Bronchial epithelial cell (primary cell): ENCODE data around the gene HOXA3. TPM values are rescaled to one million over a fixed set of nuclear protein-coding genes. Genes with fewer than 3 reads are reported as not detected.

Experiments
- DNase-seq: peaks from one replicate; pipeline ENCODE4 v3.0.0-alpha.2; 2010; ENCODE audit warnings: low read depth
- FAIRE-seq: peaks from 2 replicates; lab custom pipeline; 2011; peaks lifted over from hg19 to GRCh38; lab: Jason Lieb, UNC
- H3K27me3 ChIP-seq: 2 replicates; pipeline ENCODE4 v1.5.1; 2011; ENCODE audit warnings: low read length; ENCODE audit not compliant: control insufficient read depth, insufficient read depth
- H3K36me3 ChIP-seq: 2 replicates; pipeline ENCODE4 v1.5.1; 2011; ENCODE audit warnings: low read length; ENCODE audit not compliant: control insufficient read depth, insufficient read depth
- H3K4me3 ChIP-seq: 2 replicates; pipeline ENCODE4 v1.5.1; 2011; ENCODE audit warnings: mild to moderate bottlenecking, low read depth, low read length, control low read depth
- total RNA-seq: library from RNA; depleted of rRNA; stranded (reverse); fragments of >200 nt; gene quantifications from 2 replicates; pipeline ENCODE4 v1.2.1, GENCODE V29; 2014
- TF ChIP-seq, protein P1 (sequence below): IDR thresholded peaks from 2 replicates; pipeline ENCODE4 v1.5.1; 2011; ENCODE audit warnings: mild to moderate bottlenecking, moderate library complexity, low read length, control low read depth, inconsistent platforms; ENCODE audit not compliant: insufficient read depth, severe bottlenecking

HOXA3 gene
- total RNA-seq, 1 donor from 2014 or later = not detected

DNA sequence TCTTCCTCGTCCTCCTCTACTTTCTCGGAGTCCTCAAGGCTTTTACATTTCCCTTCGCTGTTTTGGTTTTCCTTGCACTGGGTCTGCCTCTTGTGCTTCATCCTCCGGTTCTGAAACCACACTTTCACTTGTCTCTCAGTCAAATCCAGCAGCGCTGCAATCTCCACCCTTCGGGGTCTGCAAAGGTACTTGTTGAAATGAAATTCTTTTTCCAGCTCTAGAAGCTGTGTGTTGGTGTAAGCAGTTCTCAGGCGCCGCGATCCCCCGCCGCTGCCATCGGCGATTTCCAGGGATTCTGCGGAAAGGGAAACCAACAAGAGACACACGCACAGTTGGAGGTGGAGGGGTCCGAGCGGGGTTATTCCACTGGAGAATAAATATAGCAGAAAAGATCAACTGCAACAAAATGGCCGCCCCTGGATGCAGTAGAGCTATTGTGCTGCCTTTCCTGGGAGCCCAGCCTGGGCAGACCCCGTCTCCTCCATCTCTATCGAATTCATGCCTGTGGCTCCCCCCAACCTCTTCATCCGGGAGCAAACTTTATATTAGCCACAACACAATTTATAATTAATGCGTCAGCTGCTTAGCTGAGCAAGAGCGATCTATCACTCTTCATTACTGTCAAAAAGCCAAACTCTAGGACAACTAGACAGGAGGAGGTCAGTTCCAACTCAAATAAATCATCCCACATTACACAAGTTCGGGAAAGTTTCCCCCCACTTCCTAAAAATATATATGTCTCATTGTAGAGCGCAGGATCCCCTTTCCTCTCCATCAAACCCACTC lies 51.0 kb downstream of the HOXA3 start:
- DNase-seq = no peak
- TF ChIP-seq, protein P1, sequence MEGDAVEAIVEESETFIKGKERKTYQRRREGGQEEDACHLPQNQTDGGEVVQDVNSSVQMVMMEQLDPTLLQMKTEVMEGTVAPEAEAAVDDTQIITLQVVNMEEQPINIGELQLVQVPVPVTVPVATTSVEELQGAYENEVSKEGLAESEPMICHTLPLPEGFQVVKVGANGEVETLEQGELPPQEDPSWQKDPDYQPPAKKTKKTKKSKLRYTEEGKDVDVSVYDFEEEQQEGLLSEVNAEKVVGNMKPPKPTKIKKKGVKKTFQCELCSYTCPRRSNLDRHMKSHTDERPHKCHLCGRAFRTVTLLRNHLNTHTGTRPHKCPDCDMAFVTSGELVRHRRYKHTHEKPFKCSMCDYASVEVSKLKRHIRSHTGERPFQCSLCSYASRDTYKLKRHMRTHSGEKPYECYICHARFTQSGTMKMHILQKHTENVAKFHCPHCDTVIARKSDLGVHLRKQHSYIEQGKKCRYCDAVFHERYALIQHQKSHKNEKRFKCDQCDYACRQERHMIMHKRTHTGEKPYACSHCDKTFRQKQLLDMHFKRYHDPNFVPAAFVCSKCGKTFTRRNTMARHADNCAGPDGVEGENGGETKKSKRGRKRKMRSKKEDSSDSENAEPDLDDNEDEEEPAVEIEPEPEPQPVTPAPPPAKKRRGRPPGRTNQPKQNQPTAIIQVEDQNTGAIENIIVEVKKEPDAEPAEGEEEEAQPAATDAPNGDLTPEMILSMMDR = no peak
- H3K4me3 ChIP-seq = no peak overlapping the region
- H3K36me3 ChIP-seq = no peaks in the 10 kb centered on the region
- H3K27me3 ChIP-seq = peaks cover 57% of the 10 kb centered on the region
- no peak for FAIRE-seq

DNA sequence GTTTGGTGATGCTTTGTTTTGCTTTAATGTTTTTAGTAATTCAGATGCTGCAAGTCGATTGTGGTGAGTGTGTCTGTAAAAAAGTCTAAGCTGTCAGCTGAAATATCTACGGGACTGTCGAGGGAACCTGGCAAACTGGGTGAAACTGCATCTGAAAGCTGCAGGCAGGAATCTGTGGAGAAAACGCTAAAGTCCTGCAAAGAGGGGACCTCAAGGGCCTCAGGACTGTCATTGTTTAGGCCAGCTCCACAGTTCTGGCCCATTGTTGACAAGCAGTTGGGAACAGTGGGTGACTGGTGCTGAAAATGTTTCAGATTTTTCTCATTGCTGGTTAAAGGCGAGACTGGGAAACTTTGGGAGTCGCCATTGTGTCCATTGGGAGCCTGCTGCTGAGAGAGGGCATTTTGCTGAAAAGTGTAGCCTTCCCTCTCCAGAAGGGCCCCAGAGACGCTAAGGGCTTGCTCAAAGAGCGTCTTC lies 51.7 kb downstream of the HOXA3 start:
- TF ChIP-seq, protein P1 = no peak
- Histone ChIP-seq H3K27me3 (peaks cover 51% of the 10 kb centered on the region), H3K4me3 (no peak overlapping the region), H3K36me3 (no peaks in the 10 kb centered on the region)
- DNase-seq = no peak
- FAIRE-seq = no peak

DNA sequence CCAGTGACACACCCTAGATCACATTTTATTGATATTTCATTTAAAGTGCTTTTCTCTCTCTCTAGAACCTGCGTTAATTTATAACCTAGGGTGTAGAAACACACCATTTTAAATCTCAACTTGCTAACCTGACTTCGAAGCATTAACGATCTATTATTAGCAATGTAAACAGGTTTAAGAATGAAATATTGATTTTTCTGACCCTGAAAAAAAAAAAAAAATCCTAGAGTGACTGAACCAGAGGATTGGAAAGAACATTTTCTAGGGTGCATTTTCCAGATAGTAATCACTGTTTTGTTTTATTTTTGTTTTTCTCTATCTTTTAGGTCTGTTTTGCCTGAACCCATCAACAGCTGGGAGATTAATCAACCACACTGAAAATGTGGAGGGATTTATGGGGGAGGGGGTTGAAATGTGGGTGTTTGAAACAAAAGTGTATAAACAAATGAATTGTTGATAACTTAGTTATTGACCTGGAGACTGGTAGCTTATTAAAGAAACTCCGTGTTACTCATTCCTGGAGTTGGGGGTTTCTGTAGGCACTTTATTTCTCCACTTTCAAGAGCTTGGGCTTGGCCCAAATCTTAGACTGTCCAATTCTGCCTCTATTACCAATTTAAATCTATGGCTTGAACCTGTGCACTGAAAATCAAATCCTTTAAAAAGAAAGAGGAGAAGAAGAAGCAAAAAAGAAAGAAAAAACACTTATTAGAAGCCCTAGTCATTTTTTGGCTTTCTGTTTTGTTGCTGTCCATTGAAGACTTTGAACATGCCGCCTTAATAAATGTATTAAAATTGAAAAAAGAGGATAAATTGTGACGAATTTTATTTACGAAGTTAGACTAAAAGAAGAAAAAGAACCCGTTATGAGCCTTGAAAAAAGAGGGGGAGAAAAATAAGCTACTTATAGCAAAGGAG lies 52.7 kb downstream of the HOXA3 start:
- FAIRE-seq = no peak
- TF ChIP-seq, protein P1 = no peak
- Histone ChIP-seq H3K27me3 (peaks cover 48% of the 10 kb centered on the region), H3K36me3 (no peaks in the 10 kb centered on the region), H3K4me3 (no peak overlapping the region)
- DNase-seq = no peak

DNA sequence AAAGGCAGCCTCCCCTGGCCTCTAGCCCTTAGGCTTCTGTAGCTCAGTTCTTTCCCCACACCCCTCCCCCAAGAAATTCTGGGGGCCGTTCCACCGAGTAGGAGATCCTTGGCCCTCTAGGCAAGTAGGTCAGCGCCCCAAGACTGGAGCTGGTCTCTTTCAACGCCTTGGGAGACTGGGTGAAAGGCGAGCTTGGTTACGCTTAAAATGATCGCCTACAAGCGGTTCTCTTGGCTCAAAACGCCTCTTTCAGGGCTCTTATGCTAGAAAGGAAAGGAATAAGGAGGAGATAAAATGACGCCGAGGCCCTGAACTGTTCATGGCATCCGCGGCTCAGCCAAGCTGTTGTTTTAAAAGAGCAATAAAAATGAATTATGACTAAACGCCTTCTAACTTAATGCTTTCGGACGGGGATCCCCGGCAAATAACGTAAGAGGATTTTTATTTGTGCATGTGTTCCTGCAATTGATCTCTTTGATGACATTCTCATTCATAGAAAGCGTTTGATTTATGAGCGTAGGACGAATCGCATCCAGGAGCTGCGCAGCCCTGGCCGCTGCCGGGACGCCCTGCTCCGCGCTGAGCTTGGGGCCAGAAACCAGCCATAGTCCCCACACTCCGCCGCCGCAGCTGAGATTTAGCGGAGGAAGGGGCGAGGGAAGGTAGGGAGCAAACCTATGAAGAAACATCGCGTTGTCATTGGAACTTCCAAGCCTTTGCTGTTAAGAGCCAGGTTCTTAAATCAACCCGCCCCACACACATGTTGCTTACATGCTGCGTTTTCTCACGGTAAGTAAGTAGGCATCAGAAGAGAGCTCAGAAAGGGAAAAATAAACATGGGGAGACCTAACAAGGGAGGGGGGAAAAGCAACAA lies 53.6 kb downstream of the HOXA3 start:
- no peak for DNase-seq
- TF ChIP-seq, protein P1 = no peak
- FAIRE-seq = no peak

More for the DNA sequence above, 53.6 kb downstream of the HOXA3 start:
- Histone ChIP-seq H3K36me3 (no peaks in the 10 kb centered on the region), H3K4me3 (no peak overlapping the region), H3K27me3 (peaks cover 43% of the 10 kb centered on the region)
